RWPE2 (cell line): ENCODE measurements around the gene CDC45.

Experiments
- ATAC-seq: fragments of 200-7000 bp; cut with Tn5 transposase; 3 replicates; pipeline ENCODE4 v1.9.1; 2021; ENCODE audit warnings: low read depth
- DNase-seq: peaks from one replicate; pipeline ENCODE4 v3.0.0-alpha.2; 2020; ENCODE audit warnings: low spot score
- H3K27ac ChIP-seq: fragments of 450-650 bp; 2 replicates; pipeline ENCODE4 v1.5.1; 2017; ENCODE audit warnings: mild to moderate bottlenecking; ENCODE audit not compliant: poor library complexity, severe bottlenecking
- H3K27me3 ChIP-seq: fragments of 250-450 bp; sonication (Bioruptor Pico); 2 replicates; pipeline ENCODE4 v1.5.1; 2021; ENCODE audit warnings: mild to moderate bottlenecking, moderate library complexity; ENCODE audit not compliant: insufficient read depth, poor library complexity, severe bottlenecking
- H3K36me3 ChIP-seq: fragments of 250-450 bp; sonication (Bioruptor Pico); 2 replicates; pipeline ENCODE4 v1.5.1; 2020; ENCODE audit warnings: low read depth, mild to moderate bottlenecking, moderate library complexity
- H3K4me1 ChIP-seq: fragments of 250-450 bp; sonication (Bioruptor Pico); 2 replicates; pipeline ENCODE4 v1.5.1; 2021; ENCODE audit warnings: mild to moderate bottlenecking, moderate library complexity; ENCODE audit not compliant: insufficient read depth, poor library complexity, severe bottlenecking
- H3K4me3 ChIP-seq: fragments of 250-450 bp; sonication (Bioruptor Pico); 2 replicates; pipeline ENCODE4 v1.5.1; 2021; ENCODE audit warnings: mild to moderate bottlenecking, moderate library complexity; ENCODE audit not compliant: severe bottlenecking
- H3K9me3 ChIP-seq: fragments of 250-450 bp; sonication (Bioruptor Pico); 2 replicates; pipeline ENCODE4 v1.5.1; 2021; ENCODE audit warnings: mild to moderate bottlenecking, moderate library complexity; ENCODE audit not compliant: severe bottlenecking
- TF ChIP-seq, protein P1 (sequence below): fragments of 450-650 bp; IDR thresholded peaks from one replicate; pipeline ENCODE4 v1.5.1; 2017; ENCODE audit warnings: mild to moderate bottlenecking, moderate library complexity; ENCODE audit not compliant: poor library complexity, severe bottlenecking

CDC45 gene

DNA sequence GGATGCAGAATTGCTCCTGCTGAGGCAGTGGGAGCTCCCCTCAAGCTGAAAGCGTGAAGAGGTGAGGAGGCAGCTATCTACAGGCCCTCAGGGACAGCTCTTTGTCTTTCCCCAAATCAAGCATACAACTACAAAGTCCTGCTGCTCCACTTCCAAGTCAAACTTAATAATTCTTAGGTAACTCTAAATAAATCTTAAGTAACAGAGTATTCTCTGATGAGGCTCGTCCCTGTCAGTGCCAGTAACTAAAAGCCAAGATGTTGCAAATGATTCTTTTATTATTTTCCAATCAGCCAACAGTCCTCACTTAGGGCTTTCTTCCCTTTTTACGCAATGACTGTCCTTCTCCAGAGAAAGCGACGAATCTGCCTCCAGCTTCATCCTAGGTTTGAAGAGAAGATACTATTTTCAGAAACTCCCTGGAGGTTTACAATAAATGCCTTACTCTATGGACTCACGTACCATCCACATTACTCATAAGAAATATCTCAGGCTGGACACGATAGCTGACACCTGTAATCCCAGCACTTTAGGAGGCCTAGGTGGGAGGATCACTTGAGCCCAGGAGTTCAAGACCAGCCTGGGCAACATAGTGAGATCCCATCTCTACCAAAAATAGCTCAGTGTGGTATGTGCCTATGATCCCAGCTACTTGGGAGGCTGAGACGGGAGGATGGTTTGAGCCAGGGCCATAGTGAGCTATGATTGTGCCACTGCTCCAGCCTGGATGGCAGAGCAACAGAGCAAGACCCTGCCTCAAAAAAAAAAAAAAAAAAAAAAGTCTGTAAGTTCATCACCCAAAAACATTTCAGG lies 29.2 kb upstream of the CDC45 start:
- ATAC-seq, result no peak
- TF ChIP-seq, protein P1, sequence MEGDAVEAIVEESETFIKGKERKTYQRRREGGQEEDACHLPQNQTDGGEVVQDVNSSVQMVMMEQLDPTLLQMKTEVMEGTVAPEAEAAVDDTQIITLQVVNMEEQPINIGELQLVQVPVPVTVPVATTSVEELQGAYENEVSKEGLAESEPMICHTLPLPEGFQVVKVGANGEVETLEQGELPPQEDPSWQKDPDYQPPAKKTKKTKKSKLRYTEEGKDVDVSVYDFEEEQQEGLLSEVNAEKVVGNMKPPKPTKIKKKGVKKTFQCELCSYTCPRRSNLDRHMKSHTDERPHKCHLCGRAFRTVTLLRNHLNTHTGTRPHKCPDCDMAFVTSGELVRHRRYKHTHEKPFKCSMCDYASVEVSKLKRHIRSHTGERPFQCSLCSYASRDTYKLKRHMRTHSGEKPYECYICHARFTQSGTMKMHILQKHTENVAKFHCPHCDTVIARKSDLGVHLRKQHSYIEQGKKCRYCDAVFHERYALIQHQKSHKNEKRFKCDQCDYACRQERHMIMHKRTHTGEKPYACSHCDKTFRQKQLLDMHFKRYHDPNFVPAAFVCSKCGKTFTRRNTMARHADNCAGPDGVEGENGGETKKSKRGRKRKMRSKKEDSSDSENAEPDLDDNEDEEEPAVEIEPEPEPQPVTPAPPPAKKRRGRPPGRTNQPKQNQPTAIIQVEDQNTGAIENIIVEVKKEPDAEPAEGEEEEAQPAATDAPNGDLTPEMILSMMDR, result no peak
- Histone ChIP-seq H3K27me3 (no peaks in the 10 kb centered on the region), H3K4me3 (no peak overlapping the region), H3K9me3 (no peaks in the 10 kb centered on the region), H3K27ac (no peak overlapping the region), H3K36me3 (peaks cover 63% of the 10 kb centered on the region), H3K4me1 (peaks cover 4% of the 10 kb centered on the region)
- no peak for DNase-seq

DNA sequence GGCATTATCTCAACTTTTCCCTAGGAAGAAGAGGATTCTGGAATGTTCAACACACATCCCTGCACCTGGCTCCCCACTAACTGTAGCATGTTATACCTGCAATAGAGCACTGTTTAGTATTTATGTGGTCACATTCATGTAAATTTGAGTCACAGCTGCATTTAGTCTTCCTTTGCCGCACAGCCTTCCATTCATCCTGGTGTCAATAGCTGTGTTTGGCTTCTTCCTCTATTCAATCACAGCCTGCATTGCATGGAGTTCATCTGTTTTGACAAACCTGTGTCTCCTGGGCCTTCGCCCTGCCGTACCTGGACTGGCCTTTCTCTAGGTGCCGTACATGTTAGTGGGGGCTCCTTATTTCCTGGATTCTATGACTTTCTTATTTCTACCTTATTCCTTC lies 28.1 kb upstream of the CDC45 start:
- H3K9me3 ChIP-seq, result no peaks in the 10 kb centered on the region
- ATAC-seq (no peak), DNase-seq (no peak)
- no peak overlapping the region for H3K4me3 ChIP-seq
- H3K4me1 ChIP-seq, result peaks cover 10% of the 10 kb centered on the region
- H3K36me3 ChIP-seq, result peaks cover 63% of the 10 kb centered on the region
- H3K27ac ChIP-seq, result no peak overlapping the region
- TF ChIP-seq, protein P1, result no peak
- H3K27me3 ChIP-seq, result no peaks in the 10 kb centered on the region

DNA sequence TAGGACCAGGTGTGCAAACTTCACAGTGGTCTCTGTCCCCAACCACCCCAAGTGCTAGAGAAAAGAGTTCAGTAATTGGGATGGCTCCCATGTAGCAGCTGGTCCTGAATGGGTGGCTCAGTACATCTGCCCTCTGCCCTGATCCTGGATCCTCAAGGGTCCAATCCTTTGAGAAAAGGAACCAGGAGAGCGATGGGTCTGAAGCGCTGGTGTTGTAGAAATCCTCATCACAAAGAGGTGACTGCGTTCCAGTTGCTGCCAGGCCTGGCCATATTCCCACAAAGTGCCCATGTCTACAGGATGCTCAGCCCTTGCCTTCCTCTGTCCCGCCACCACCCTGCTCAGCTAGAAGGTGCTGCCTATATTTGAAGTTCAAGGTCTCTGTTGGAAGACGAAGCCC lies 26.0 kb upstream of the CDC45 start:
- no peak for ATAC-seq
- Histone ChIP-seq H3K27me3 (no peaks in the 10 kb centered on the region), H3K9me3 (no peaks in the 10 kb centered on the region), H3K4me3 (no peak overlapping the region), H3K4me1 (peaks cover 10% of the 10 kb centered on the region), H3K36me3 (peaks cover 69% of the 10 kb centered on the region), H3K27ac (no peak overlapping the region)
- DNase-seq, result no peak
- TF ChIP-seq, protein P1, result no peak

DNA sequence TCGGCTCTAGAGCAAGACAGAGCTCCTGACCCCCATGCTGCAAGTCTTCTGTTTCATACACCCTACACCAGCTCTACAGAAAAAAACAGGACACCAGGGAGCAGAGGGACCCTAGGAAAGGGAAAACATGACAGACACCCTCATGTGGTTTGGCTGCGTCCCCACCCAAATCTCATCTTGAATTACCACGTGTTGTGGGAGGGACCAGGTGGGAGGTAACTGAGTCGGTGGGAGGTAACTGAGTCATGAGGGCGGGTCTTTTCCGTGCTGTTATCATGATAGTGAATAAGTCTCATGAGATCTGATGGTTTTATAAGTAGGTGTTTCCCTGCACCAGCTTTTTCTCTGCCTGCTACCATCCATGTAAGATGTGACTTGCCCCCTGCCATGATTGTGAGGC lies 25.6 kb upstream of the CDC45 start:
- TF ChIP-seq, protein P1, result no peak
- ATAC-seq, result no peak
- no peak overlapping the region for H3K27ac ChIP-seq
- H3K27me3 ChIP-seq, result no peaks in the 10 kb centered on the region
- no peaks in the 10 kb centered on the region for H3K9me3 ChIP-seq
- H3K36me3 ChIP-seq, result peaks cover 73% of the 10 kb centered on the region
- peaks cover 10% of the 10 kb centered on the region for H3K4me1 ChIP-seq
- no peak overlapping the region for H3K4me3 ChIP-seq
- DNase-seq, result no peak

DNA sequence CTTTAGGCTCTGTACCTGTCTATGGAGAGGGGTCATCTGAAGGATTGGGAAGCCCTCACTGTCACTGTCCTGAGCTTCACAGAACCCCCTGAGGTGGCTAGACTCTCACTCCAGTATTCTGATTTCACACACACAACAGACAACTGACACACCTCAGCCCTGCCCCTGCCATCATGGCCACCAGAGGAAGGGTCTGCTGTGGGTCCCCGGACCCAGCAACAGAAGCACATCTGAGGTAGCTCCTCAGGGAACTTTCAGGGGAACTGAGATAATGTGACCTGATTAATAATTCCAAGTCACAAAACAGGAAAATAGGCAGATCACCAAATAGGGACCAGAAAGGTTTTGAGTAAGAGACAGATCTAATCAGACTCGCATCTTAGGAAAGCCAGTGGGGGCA lies 24.7 kb upstream of the CDC45 start:
- peak overlapping the region; percentile 52 for H3K27ac ChIP-seq
- peaks cover 10% of the 10 kb centered on the region for H3K4me1 ChIP-seq
- TF ChIP-seq, protein P1, result no peak
- ATAC-seq, result no peak
- H3K36me3 ChIP-seq, result peaks cover 72% of the 10 kb centered on the region
- no peaks in the 10 kb centered on the region for H3K27me3 ChIP-seq
- H3K9me3 ChIP-seq, result no peaks in the 10 kb centered on the region
- DNase-seq, result no peak
- H3K4me3 ChIP-seq, result no peak overlapping the region
